CD14-positive monocyte (primary cell): ENCODE data around the gene YKT6. TPM values are rescaled to one million over a fixed set of nuclear protein-coding genes. Genes with fewer than 3 reads are reported as not detected.

Source experiments
- DNase-seq, 3 donors: peaks; one replicate each; pipeline ENCODE4 v3.0.0-alpha.2; 2011 to 2022
- H2AFZ ChIP-seq: 2 replicates; pipeline ENCODE4 v1.6.0; 2012; ENCODE audit warnings: mild to moderate bottlenecking, low read depth, low read length, inconsistent platforms; ENCODE audit not compliant: insufficient read depth, poor library complexity, severe bottlenecking
- H3K27ac ChIP-seq, 2 donors: 1 replicate in 1 of 2; 2 replicates in 1 of 2; pipeline ENCODE4 v1.5.1; 2012 to 2013; ENCODE audit warnings: low read length in 2 of 2, control low read depth in 1 of 2, inconsistent platforms in 1 of 2, low read depth in 1 of 2, mild to moderate bottlenecking in 1 of 2
- H3K27me3 ChIP-seq, 2 donors: one replicate each; pipeline versions ENCODE4 v1.6.0 to v1.6.1; 2011 to 2013; ENCODE audit warnings: low read length in 2 of 2; ENCODE audit not compliant: control insufficient read depth in 2 of 2, insufficient read depth in 2 of 2
- H3K36me3 ChIP-seq, 2 donors: replicated peaks in 1 of 2; 1 replicate in 1 of 2; 2 replicates in 1 of 2; pipeline versions ENCODE4 v1.5.1 to v1.6.1; 2012 to 2013; ENCODE audit warnings: low read length in 2 of 2, control low read depth in 1 of 2, inconsistent platforms in 1 of 2, mild to moderate bottlenecking in 1 of 2; ENCODE audit not compliant: insufficient read depth in 2 of 2, control insufficient read depth in 1 of 2
- H3K4me1 ChIP-seq, 2 donors: 1 replicate in 1 of 2; 2 replicates in 1 of 2; pipeline versions ENCODE4 v1.5.1 to v1.6.1; 2012 to 2013; ENCODE audit warnings: low read length in 2 of 2, control low read depth in 1 of 2, inconsistent platforms in 1 of 2, mild to moderate bottlenecking in 1 of 2, moderate library complexity in 1 of 2; ENCODE audit not compliant: insufficient read depth in 2 of 2, control insufficient read depth in 1 of 2
- H3K4me2 ChIP-seq: replicated peaks from 2 replicates; pipeline ENCODE3; 2012; ENCODE audit warnings: low read length, moderate library complexity, mild to moderate bottlenecking; ENCODE audit not compliant: poor library complexity, severe bottlenecking; ENCODE audit errors: extremely low read depth
- H3K4me3 ChIP-seq, 3 experiments: fragments of 200-600 bp in 1 of 3; sonication (generic) in 1 of 3; replicated peaks in 1 of 3; 1 replicate in 2 of 3; 2 replicates in 1 of 3; pipeline ENCODE4 v1.5.1; 2011 to 2013; ENCODE audit warnings: low read length in 3 of 3, mild to moderate bottlenecking in 3 of 3, control low read depth in 2 of 3, low read depth in 2 of 3, inconsistent platforms in 1 of 3, moderate library complexity in 1 of 3
- H3K79me2 ChIP-seq: 2 replicates; pipeline ENCODE4 v1.6.0; 2012; ENCODE audit warnings: mild to moderate bottlenecking, control low read depth, inconsistent platforms, low read length, moderate library complexity; ENCODE audit not compliant: insufficient read depth
- H3K9ac ChIP-seq: 2 replicates; pipeline ENCODE4 v1.6.0; 2017; ENCODE audit warnings: low read length, mild to moderate bottlenecking; ENCODE audit not compliant: insufficient read depth, poor library complexity, severe bottlenecking
- H3K9me3 ChIP-seq, 2 donors: replicated peaks in 1 of 2; 1 replicate in 1 of 2; 2 replicates in 1 of 2; pipeline versions ENCODE4 v1.5.1 to v1.6.1; 2012 to 2013; ENCODE audit warnings: low read length in 2 of 2, control low read depth in 1 of 2; ENCODE audit not compliant: control insufficient read depth in 1 of 2, insufficient read depth in 1 of 2
- H4K20me1 ChIP-seq: 2 replicates; pipeline ENCODE4 v1.6.0; 2012; ENCODE audit warnings: mild to moderate bottlenecking, low read length, control low read depth, moderate library complexity; ENCODE audit not compliant: insufficient read depth
- H3K27ac Mint-ChIP-seq, 7 donors: one replicate each; pipeline ENCODE4 v1.8.0; 2020; ENCODE audit warnings: mild to moderate bottlenecking in 7 of 7, mixed read lengths in 7 of 7, moderate library complexity in 6 of 7, inconsistent platforms in 2 of 7
- H3K27me3 Mint-ChIP-seq, 3 donors: one replicate each; pipeline ENCODE4 v1.8.0; 2021 to 2022; ENCODE audit warnings: low read depth in 3 of 3, mild to moderate bottlenecking in 3 of 3, mixed read lengths in 3 of 3, moderate library complexity in 3 of 3, inconsistent platforms in 1 of 3
- H3K36me3 Mint-ChIP-seq, 2 donors: one replicate each; pipeline ENCODE4 v1.8.0; 2020; ENCODE audit warnings: mixed read lengths in 2 of 2, inconsistent platforms in 1 of 2, mild to moderate bottlenecking in 1 of 2
- H3K4me1 Mint-ChIP-seq: one replicate; pipeline ENCODE4 v1.8.0; 2020; ENCODE audit warnings: mild to moderate bottlenecking, mixed read lengths
- H3K4me3 Mint-ChIP-seq, 2 donors: one replicate each; pipeline ENCODE4 v1.8.0; 2020; ENCODE audit warnings: mild to moderate bottlenecking in 2 of 2, mixed read lengths in 2 of 2, moderate library complexity in 1 of 2
- H3K9me3 Mint-ChIP-seq, 7 donors: one replicate each; pipeline ENCODE4 v1.8.0; 2020 to 2022; ENCODE audit warnings: mixed read lengths in 7 of 7, mild to moderate bottlenecking in 6 of 7, moderate library complexity in 6 of 7, inconsistent platforms in 2 of 7
- WGBS: methylation state at CpG from one replicate; pipeline ENCODE4 v1.1.5; 2013; ENCODE audit warnings: missing lambda C conversion rate; ENCODE audit not compliant: insufficient coverage; 5-methylcytosine and 5-hydroxymethylcytosine counted together
- intact Hi-C, 2 donors: fragments of 100-400 bp; cut with micrococcal nuclease; formaldehyde crosslinking; loops; one replicate each; pipeline versions ENCODE4 v1.15.0 to v1.15.1; 2023
- polyA plus RNA-seq, 3 donors: library from polyadenylated mRNA; depleted of rRNA in 1 of 3; unstranded in 2 of 3; stranded (reverse) in 1 of 3; fragments of 300-500 nt in 2 of 3; fragments of >200 nt in 1 of 3; fragmentation: Illumina TruSeq in 2 of 3; gene quantifications; 1 replicate in 2 of 3; 2 replicates in 1 of 3; pipeline ENCODE4 v1.2.3, GENCODE V29; 2012 to 2021
- TF ChIP-seq, protein P1 (sequence below): fragments of 200-600 bp; IDR thresholded peaks from one replicate; pipeline ENCODE4 v1.8.0; 2022; ENCODE audit warnings: antibody characterized with exemption, mild to moderate bottlenecking

Gene YKT6
- polyA plus RNA-seq, 3 donors, result 26.4 to 45.7 (median 35.2) TPM

DNA sequence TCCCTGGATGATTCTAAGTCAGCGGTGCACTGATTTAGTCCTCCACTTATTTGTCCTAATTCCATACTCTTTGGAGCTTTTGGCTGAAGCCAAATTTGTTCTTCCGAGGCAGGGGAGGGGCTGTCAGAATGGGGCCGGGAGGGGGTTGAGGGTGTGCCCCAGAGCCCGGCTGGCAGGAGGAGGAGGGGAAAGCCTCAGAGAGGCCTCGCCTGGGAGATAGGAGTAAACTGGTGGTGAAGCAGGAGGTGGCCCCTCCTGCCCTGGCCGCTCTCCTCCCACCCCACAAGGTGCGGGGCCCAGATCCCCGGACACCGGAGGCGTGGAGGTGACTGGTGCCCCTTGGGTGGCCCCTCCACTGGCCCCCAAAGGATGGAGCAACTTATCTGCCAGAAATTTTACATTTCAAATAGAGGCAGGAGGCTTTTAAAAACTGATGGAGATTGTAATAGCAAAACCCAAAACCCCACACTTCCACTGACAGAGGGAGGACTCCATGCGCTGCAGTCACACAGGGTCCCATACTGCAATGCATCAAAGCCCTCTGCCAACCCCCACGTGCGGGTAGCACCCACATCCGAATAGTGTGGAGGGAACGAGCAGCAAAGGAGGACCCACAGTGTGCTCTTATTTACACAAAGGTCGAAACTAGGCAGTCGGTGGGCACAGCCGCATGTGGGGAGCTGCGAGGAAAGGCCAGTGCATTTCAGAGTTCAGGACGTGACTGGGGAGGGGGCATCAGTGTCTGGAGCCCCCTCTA lies 62.7 kb downstream of the YKT6 start:
- Mint-ChIP-seq H3K9me3 (peaks cover 0 to 2% (median 0%) of the 10 kb centered on the region in 7 donors), H3K27me3 (peaks cover 0 to 9% (median 0%) of the 10 kb centered on the region in 3 donors), H3K36me3 (no peaks in the 10 kb centered on the region), H3K27ac (no peak overlapping the region), H3K4me1 (peaks cover 2% of the 10 kb centered on the region), H3K4me3 (no peak overlapping the region)
- 90% methylated on average over 7 of the region's 20 CpGs for WGBS
- no peak for DNase-seq
- no peak overlapping the region for H3K4me2 ChIP-seq
- no peaks in the 10 kb centered on the region for H3K27me3 ChIP-seq
- H3K9ac ChIP-seq, result no peak overlapping the region
- H2AFZ ChIP-seq, result no peak overlapping the region
- no peaks in the 10 kb centered on the region for H3K9me3 ChIP-seq
- no peaks in the 10 kb centered on the region for H3K79me2 ChIP-seq
- H3K27ac ChIP-seq, result no peak overlapping the region
- intact Hi-C loops, result no loop called here
- no peaks in the 10 kb centered on the region for H4K20me1 ChIP-seq
- no peak overlapping the region for H3K4me3 ChIP-seq
- peaks cover under 1% of the 10 kb centered on the region in 2 donors for H3K4me1 ChIP-seq
- H3K36me3 ChIP-seq, result no peaks in the 10 kb centered on the region
- TF ChIP-seq, protein P1, sequence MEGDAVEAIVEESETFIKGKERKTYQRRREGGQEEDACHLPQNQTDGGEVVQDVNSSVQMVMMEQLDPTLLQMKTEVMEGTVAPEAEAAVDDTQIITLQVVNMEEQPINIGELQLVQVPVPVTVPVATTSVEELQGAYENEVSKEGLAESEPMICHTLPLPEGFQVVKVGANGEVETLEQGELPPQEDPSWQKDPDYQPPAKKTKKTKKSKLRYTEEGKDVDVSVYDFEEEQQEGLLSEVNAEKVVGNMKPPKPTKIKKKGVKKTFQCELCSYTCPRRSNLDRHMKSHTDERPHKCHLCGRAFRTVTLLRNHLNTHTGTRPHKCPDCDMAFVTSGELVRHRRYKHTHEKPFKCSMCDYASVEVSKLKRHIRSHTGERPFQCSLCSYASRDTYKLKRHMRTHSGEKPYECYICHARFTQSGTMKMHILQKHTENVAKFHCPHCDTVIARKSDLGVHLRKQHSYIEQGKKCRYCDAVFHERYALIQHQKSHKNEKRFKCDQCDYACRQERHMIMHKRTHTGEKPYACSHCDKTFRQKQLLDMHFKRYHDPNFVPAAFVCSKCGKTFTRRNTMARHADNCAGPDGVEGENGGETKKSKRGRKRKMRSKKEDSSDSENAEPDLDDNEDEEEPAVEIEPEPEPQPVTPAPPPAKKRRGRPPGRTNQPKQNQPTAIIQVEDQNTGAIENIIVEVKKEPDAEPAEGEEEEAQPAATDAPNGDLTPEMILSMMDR, result no peak

Other genes starting within 250 kb of the YKT6 start
- gene SPDYE1, start 203.1 kb upstream of the YKT6 start, polyA plus RNA-seq, result not detected
- gene DBNL, start 156.3 kb upstream of the YKT6 start, polyA plus RNA-seq, result 100 to 1,000 TPM; 228 to 321 (median 304) TPM
- gene PGAM2, start 135.4 kb upstream of the YKT6 start, polyA plus RNA-seq, result under 1 TPM in 1 of 3 donors, not detected in 2; 0.13 TPM
- 10 to 100 TPM in 1 of 3 donors, 1 to 10 TPM in 2; 4.8 to 27.7 (median 4.8) TPM for gene POLM, start 118.4 kb upstream of the YKT6 start, polyA plus RNA-seq
- under 1 TPM in 1 of 3 donors, not detected in 2; 0.08 TPM for gene AEBP1, start 96.6 kb upstream of the YKT6 start, polyA plus RNA-seq
- 10 to 100 TPM; 24.1 to 27.1 (median 25.7) TPM for gene POLD2, start 77.4 kb upstream of the YKT6 start, polyA plus RNA-seq
- gene MYL7, start 59.6 kb upstream of the YKT6 start, polyA plus RNA-seq, result not detected
- gene GCK, start 11.5 kb upstream of the YKT6 start, polyA plus RNA-seq, result not detected
- under 1 TPM in 1 of 3 donors, not detected in 2; 0.13 TPM for gene CAMK2B, start 124.6 kb downstream of the YKT6 start, polyA plus RNA-seq